ENCODE results near the gene RXYLT1. TPM values are rescaled to one million over a fixed set of nuclear protein-coding genes. Genes with fewer than 3 reads are reported as not detected.

Gene RXYLT1
- 8.9 and 9.5 TPM in 2 replicates for total RNA-seq (ENCODE audit: low replicate concordance)

GRCh38 chr12:63779498-63780481 is at the start of gene RXYLT1:
Gene RXYLT1, plus strand, starts transcription at chr12:63779909. Its CDS starts 52 bp downstream, at chr12:63779961.

DNA sequence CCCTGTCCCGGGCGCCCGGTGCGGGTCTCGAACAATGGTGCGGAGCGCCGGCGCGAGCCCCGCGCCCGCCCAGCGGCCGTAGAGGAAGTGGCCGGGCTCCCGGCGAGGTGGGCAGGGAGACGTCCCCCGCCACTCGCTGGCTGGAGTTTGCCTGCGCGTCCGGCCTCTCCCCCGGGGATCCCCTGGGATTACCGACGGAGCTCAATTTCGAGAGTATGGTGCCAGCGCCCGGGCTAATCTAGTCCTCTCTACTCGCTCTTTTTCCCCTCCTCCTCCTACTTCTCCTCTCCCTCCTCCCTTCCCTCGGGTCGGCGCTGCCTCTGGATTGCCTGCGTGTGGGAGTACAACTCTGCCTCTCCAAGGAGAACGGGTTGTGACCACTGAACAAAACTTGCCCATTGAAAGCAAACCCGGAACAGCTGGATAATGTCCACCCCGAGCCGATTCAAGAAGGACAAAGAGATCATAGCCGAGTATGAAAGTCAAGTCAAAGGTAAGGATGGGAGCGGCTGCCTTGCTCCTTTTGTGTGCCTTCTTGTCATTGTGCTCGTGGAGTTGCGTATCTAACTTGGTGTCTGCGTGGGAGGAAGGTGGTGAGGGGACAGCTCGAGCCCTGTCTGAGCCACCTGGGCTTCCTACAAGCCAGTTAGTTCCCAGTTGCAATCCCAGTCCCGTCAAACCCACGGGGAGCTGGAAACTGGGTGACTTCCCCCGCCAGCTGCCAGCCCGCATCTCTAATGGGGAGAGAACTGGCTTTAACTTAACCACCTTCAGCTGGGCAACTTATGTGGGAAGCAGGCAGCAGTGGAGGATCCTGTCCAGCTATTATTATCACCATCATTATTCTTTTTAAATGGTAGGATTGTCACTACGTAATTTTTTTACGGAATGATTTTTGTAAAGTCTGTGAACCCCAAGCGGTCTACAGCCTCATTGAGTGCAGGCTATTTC is 65.0 kb downstream of the RXYLT1 start, which contains the start of gene SRGAP1:
TSS of gene SRGAP1 (plus strand) at position 310 of the 951 bp plus-strand sequence. CDS start at position 427, 117 bp downstream.

Other genes with a start within 250 kb of the RXYLT1 start
- 0.47 and 1.3 TPM in 2 replicates for gene DPY19L2, start 111.4 kb upstream of the RXYLT1 start, total RNA-seq (ENCODE audit: low replicate concordance)
- 2.6 and 26.2 TPM in 2 replicates for gene SRGAP1, start 64.8 kb downstream of the RXYLT1 start, total RNA-seq (ENCODE audit: low replicate concordance)

Data from smooth muscle cell of the coronary artery (primary cell).